ENCODE results near the gene RGPD6.
"Not testable (repeated sequence)": the region's sequence is repeated elsewhere in the genome, so short reads cannot be mapped to it uniquely, and the experiment has no call there.

DNA sequence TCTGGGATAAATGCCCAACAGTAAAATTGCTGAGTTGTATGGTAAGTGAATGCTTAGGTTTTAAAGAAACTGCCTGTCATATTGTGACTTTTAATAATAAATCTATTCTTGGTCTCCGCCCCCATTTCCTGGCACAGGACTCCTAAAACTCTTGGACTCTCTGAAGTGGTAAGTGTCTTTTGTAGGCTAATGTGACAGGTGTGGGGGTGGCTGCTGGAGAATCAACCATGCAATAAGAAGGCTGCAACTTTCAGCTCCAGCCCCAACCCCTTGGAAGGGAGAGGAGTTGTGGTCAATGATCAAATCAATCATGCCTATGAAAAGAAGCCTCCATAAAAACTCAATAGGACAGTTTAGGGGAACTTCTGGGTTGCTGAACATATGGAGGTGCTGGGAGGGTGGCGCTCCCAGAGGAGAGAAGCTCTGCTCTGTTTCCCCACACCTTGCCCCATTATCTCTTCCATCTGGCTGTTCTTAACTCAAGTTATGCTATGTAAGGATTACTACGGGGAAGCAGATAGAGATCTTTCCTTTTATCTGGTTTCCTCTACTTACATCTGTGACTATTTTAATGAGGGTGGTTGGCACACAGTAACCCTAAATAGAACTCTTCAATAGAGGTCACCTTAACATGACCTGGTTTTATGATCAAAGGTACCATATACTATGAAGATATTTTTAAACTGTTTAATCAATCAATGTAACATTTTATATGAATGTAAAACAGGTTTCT, 101.2 kb downstream of the RGPD6 start:
- TF ChIP-seq, protein P1, sequence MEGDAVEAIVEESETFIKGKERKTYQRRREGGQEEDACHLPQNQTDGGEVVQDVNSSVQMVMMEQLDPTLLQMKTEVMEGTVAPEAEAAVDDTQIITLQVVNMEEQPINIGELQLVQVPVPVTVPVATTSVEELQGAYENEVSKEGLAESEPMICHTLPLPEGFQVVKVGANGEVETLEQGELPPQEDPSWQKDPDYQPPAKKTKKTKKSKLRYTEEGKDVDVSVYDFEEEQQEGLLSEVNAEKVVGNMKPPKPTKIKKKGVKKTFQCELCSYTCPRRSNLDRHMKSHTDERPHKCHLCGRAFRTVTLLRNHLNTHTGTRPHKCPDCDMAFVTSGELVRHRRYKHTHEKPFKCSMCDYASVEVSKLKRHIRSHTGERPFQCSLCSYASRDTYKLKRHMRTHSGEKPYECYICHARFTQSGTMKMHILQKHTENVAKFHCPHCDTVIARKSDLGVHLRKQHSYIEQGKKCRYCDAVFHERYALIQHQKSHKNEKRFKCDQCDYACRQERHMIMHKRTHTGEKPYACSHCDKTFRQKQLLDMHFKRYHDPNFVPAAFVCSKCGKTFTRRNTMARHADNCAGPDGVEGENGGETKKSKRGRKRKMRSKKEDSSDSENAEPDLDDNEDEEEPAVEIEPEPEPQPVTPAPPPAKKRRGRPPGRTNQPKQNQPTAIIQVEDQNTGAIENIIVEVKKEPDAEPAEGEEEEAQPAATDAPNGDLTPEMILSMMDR (IDR thresholded peaks at IDR 0.05), result not testable (repeated sequence)
- TF ChIP-seq EZH2 (IDR thresholded peaks at IDR 0.05), result not testable (repeated sequence)
